Activated T-cell treated with anti-CD3 and anti-CD28 coated beads, Interleukin-2, amount 50 U/mL, for 48 hours (primary cell): ENCODE data around the gene OSBPL5.
A peak's percentile ranks its signal among the peaks of the same experiment; 100 is the strongest.

Source experiments
- DNase-seq, 2 experiments: peaks; one replicate each; pipeline ENCODE4 v3.0.0-alpha.2; 2020

The OSBPL5 gene

GRCh38 chr11:3162410-3163240 lies 2.5 kb downstream of the OSBPL5 start:
- DNase-seq: no peak

- no peak for DNase-seq
Observed at GRCh38 chr11:3161720-3162409, 3.2 kb downstream of the OSBPL5 start.

- no peak for DNase-seq
Observed at GRCh38 chr11:3161309-3161708, 3.8 kb downstream of the OSBPL5 start.

- DNase-seq: peak; percentile 57 to 62
Observed at GRCh38 chr11:3160252-3161031, 4.7 kb downstream of the OSBPL5 start.

GRCh38 chr11:3159296-3160190 lies 5.6 kb downstream of the OSBPL5 start:
- no peak for DNase-seq

- no peak for DNase-seq
Observed at GRCh38 chr11:3158821-3159220, 6.3 kb downstream of the OSBPL5 start.

- no peak for DNase-seq
Observed at GRCh38 chr11:3158131-3158591, 6.9 kb downstream of the OSBPL5 start.

- no peak for DNase-seq
Observed at GRCh38 chr11:3157381-3158130, 7.6 kb downstream of the OSBPL5 start.

GRCh38 chr11:3156661-3157311 lies 8.3 kb downstream of the OSBPL5 start:
- no peak for DNase-seq

- no peak for DNase-seq
Observed at GRCh38 chr11:3156282-3156660, 8.8 kb downstream of the OSBPL5 start.

GRCh38 chr11:3155691-3156258 lies 9.3 kb downstream of the OSBPL5 start:
- DNase-seq: no peak

- DNase-seq: no peak
Observed at GRCh38 chr11:3155216-3155615, 9.9 kb downstream of the OSBPL5 start.

GRCh38 chr11:3154001-3154599 lies 11.0 kb downstream of the OSBPL5 start:
- DNase-seq: no peak

GRCh38 chr11:3153291-3153861 lies 11.7 kb downstream of the OSBPL5 start:
- no peak for DNase-seq

- no peak for DNase-seq
Observed at GRCh38 chr11:3152471-3153110, 12.5 kb downstream of the OSBPL5 start.

- no peak for DNase-seq
Observed at GRCh38 chr11:3150726-3151125, 14.4 kb downstream of the OSBPL5 start.

GRCh38 chr11:3149852-3150188 lies 15.3 kb downstream of the OSBPL5 start:
- DNase-seq: no peak

- no peak for DNase-seq
Observed at GRCh38 chr11:3148990-3149851, 15.9 kb downstream of the OSBPL5 start.
